Measurements from ENCODE around the gene DPCD. TPM values are rescaled to one million over a fixed set of nuclear protein-coding genes. Genes with fewer than 3 reads are reported as not detected.

Gene DPCD
- total and polyA plus RNA-seq, 2 of the 8 experiments (the other 6 are each of a cell fraction or from before 2014, with no cell fraction given): 21.2 to 31.4 TPM

DNA sequence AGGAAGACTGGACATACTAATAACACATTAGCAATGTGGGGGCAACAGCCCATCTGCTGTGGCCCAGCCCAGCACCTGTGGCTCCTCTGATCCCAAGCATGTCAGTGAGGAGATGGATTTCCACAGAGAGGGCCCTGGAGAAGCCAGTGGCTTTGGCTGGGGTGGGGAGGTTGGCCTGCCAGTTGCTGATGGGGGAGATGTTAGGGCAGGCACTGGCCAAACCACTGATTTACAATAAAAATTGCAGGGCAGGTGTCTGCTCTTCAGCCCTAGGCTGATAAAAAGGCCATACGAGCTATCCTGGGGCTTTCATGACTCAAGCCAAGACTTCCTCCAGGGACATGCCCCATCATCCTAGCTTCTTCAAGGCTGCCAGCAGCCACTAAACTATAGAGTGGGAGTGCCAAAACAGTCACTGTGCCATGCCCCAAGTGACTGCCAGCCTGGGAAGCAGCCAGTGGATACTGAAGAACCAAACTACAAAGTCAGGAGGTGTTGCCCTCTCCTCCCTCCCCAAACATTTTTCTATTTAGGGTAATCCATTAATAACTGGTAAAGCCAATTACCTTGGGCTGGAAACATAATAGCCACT lies 37.8 kb downstream of the DPCD start:
- no peak overlapping the region for H3K4me2 ChIP-seq (ENCODE audit: insufficient read depth in 1 of 2, low read depth in 2 of 2, low read length in 2 of 2)
- peaks cover 0 to 11% (median 2%) of the 10 kb centered on the region in 4 experiments; a peak in 2 of 8 replicates for H3K36me3 ChIP-seq (ENCODE audit: control insufficient read depth in 2 of 4, insufficient read depth in 4 of 4, low read length in 3 of 4)
- no peaks in the 10 kb centered on the region for H4K20me1 ChIP-seq (replicated peaks in 1 of 2; ENCODE audit: control insufficient read depth in 1 of 2, insufficient read depth in 2 of 2, low read length in 2 of 2)
- H3K23ac ChIP-seq (ENCODE audit: insufficient read length): no peak overlapping the region
- no peaks in the 10 kb centered on the region for H3K9me3 ChIP-seq (ENCODE audit: insufficient read depth in 2 of 2, low read depth in 1 of 2, low read length in 1 of 2)
- no peak overlapping the region for H3K18ac ChIP-seq (ENCODE audit: extremely low read depth, low read length)
- H2BK15ac ChIP-seq (ENCODE audit: low read length): no peak overlapping the region
- H2AK5ac ChIP-seq (ENCODE audit: low read depth, low read length): no peak overlapping the region
- no peak overlapping the region for H2BK20ac ChIP-seq (ENCODE audit: low read length)
- H3K9ac ChIP-seq (replicated peaks in 1 of 4; ENCODE audit: extremely low read depth in 1 of 4, low read depth in 3 of 4, low read length in 3 of 4): no peak overlapping the region
- DNase-seq (ENCODE audit: low read depth in 1 of 2, low spot score in 2 of 2) (no peak), FAIRE-seq (no peak)
- WGBS, 2 experiments (ENCODE audit: extremely low coverage in 1 of 2, insufficient coverage in 1 of 2, insufficient read length in 1 of 2, insufficient replicate concordance in 2 of 2, low coverage in 1 of 2, low lambda C conversion rate in 2 of 2, missing lambda C conversion rate in 1 of 2): 100% methylated on average over 1 of the region's 1 CpG; no CpG with 5 or more reads in 1 of the 2 experiments
- H2AFZ ChIP-seq (ENCODE audit: low read length): no peak overlapping the region
- POLR2A ChIA-PET (ENCODE audit: partially characterized antibody): interaction anchor here (1.1 kb wide), 1 partner anchor 192 kb away, joined by 3 read pairs; the partner anchor contains the start of gene OGA
- H3K79me1 ChIP-seq (ENCODE audit: low read depth, low read length): no peaks in the 10 kb centered on the region; the same call in 1 of the 2 replicates
- no peaks in the 10 kb centered on the region for H3K4me1 ChIP-seq (replicated peaks in 1 of 4; ENCODE audit: control insufficient read depth in 3 of 4, insufficient read depth in 4 of 4, low read length in 3 of 4)
- no peak overlapping the region for H3K56ac ChIP-seq (replicated peaks; ENCODE audit: insufficient read length, low read depth, low read length)
- peak overlapping the region; percentile 54; the same call in 1 of the 2 replicates for H4K8ac ChIP-seq (ENCODE audit: extremely low read depth, insufficient read depth, low read length)
- no peaks in the 10 kb centered on the region for H3K79me2 ChIP-seq (ENCODE audit: control insufficient read depth in 1 of 2, insufficient read depth in 2 of 2, low read length in 2 of 2)
- H3K27ac ChIP-seq (ENCODE audit: low read depth, low read length): no peak overlapping the region
- no peak overlapping the region for H3K4ac ChIP-seq (replicated peaks; ENCODE audit: insufficient read length, low read depth, low read length)
- no peaks in the 10 kb centered on the region for H3K23me2 ChIP-seq (ENCODE audit: low read depth, low read length)
- no peak overlapping the region for H2BK12ac ChIP-seq (ENCODE audit: low read depth, low read length)
- no peak overlapping the region for H4K5ac ChIP-seq (ENCODE audit: insufficient read length, low read depth, low read length)
- H3K4me3 ChIP-seq (ENCODE audit: extremely low read depth in 1 of 4, insufficient read depth in 2 of 4, low read depth in 3 of 4, low read length in 4 of 4): no peak overlapping the region
- no peak for TF ChIP-seq KDM1A (IDR thresholded peaks at IDR 0.05; ENCODE audit: borderline replicate concordance, low read length)
- no peak for TF ChIP-seq SP1 (IDR thresholded peaks at IDR 0.05; ENCODE audit: low read depth, low read length)
- no peak for TF ChIP-seq PHF8 (conservative IDR thresholded peaks at IDR 0.05; ENCODE audit: low read depth, low read length)
- TF ChIP-seq SIX5 (IDR thresholded peaks at IDR 0.05; ENCODE audit: low read depth, low read length): no peak
- no peak for TF ChIP-seq ZNF274 (IDR thresholded peaks at IDR 0.05; ENCODE audit: borderline replicate concordance, extremely low read depth, low read length)
- TF ChIP-seq BCL11A (IDR thresholded peaks at IDR 0.05; ENCODE audit: low read depth in 2 of 2, low read length in 2 of 2): no peak
- CTCF ChIA-PET (ENCODE audit: partially characterized antibody): interaction anchor here (0.8 to 5.6 kb wide), 2 partner anchors 10 to 91 kb away, joined by 3 to 25 read pairs; no protein-coding TSS in a partner anchor
- H3K27me3 ChIP-seq (replicated peaks in 1 of 4; ENCODE audit: control insufficient read depth in 3 of 4, extremely low read depth in 1 of 4, insufficient read depth in 3 of 4, low read length in 3 of 4): no peaks in the 10 kb centered on the region
- no peak overlapping the region for H2BK5ac ChIP-seq (ENCODE audit: low read depth, low read length)
- no peak overlapping the region for H3K14ac ChIP-seq (ENCODE audit: insufficient read length)
- no peak overlapping the region for H2BK120ac ChIP-seq (replicated peaks; ENCODE audit: low read depth, low read length)
- no peak overlapping the region for H4K91ac ChIP-seq (replicated peaks; ENCODE audit: insufficient read length, low read length)

Measured in H1 (cell line).